H1 (cell line): Measurements from ENCODE around the gene ATP13A2. TPM values are rescaled to one million over a fixed set of nuclear protein-coding genes. Genes with fewer than 3 reads are reported as not detected.

ENCODE experiments used
- PHF8 ChIP-seq: fragments of 200-600 bp; sonication (generic); conservative IDR thresholded peaks from 2 replicates; pipeline ENCODE4 v1.7.1; 2012; ENCODE audit warnings: low read depth, mild to moderate bottlenecking, inconsistent platforms, low read length, moderate library complexity
- polyA plus RNA-seq, 7 experiments: library from polyadenylated mRNA; depleted of rRNA in 3 of 7; stranded (reverse) in 5 of 7; unstranded in 2 of 7; fragments of >200 nt in 5 of 7; fragments of 200-250 nt in 2 of 7; gene quantifications; 1 replicate in 5 of 7; 2 replicates in 1 of 7; 4 replicates in 1 of 7; pipeline versions ENCODE4 v1.2.1 to v1.2.3, GENCODE V29; 2011 to 2013; ENCODE audit warnings: missing spikeins in 2 of 7, mixed read lengths in 2 of 7
- total RNA-seq: library from RNA; stranded (reverse); fragmentation: NEBNext Ultra II Directional; extraction: Animal tissue kit (Norgen Biotek cat#: 25700); gene quantifications from 2 replicates; pipeline ENCODE4 v1.2.1, GENCODE V29; 2021
- TF ChIP-seq, protein P1 (sequence below): IDR thresholded peaks from 2 replicates; pipeline ENCODE4 v1.6.1; 2012; ENCODE audit warnings: inconsistent platforms

ATP13A2 gene
- total and polyA plus RNA-seq, 2 of the 8 experiments (the other 6 are each of a cell fraction or from before 2014, with no cell fraction given), result 82.1 to 83.6 TPM

DNA sequence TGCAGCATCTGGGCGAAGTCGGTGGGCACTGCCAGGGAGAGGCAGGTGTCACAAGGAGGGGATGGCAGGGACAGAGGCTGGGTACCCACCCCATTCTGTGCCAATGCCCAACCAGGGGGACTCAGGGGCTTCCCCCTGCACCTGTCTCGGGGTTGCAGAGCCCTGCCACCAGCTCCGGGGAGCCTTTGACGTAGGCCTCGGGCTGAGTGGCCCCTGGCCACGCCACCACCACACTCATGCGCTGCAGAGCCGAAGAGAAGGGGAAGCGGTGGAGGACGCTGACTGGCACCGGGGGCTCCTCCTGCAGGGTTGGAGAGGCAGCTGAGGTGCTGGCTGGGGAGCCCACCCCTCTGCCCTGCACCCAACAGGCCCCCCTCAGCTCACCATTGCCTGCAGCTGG lies 19.6 kb downstream of the ATP13A2 start (continued):
- no peak for TF ChIP-seq PHF8
- TF ChIP-seq, protein P1, sequence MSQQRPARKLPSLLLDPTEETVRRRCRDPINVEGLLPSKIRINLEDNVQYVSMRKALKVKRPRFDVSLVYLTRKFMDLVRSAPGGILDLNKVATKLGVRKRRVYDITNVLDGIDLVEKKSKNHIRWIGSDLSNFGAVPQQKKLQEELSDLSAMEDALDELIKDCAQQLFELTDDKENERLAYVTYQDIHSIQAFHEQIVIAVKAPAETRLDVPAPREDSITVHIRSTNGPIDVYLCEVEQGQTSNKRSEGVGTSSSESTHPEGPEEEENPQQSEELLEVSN, result no peak
